Peyer's patch (tissue), 4 donors: ENCODE measurements around the gene LRGUK.

Experiments used
- POLR2A ChIP-seq, 2 donors: fragments of 450-650 bp; IDR thresholded peaks; one replicate each; pipeline ENCODE4 v1.5.1; 2017; ENCODE audit warnings: antibody characterized with exemption in 2 of 2, mild to moderate bottlenecking in 2 of 2, moderate library complexity in 2 of 2
- TF ChIP-seq, protein P1 (sequence below), 6 experiments: fragments of 450-650 bp in 4 of 6; fragments of 200-600 bp in 2 of 6; sonication (generic) in 1 of 6; IDR thresholded peaks; one replicate each; pipeline ENCODE4 v1.5.1; 2017 to 2019; ENCODE audit warnings: antibody characterized with exemption in 6 of 6, mild to moderate bottlenecking in 3 of 6, moderate library complexity in 1 of 6

DNA sequence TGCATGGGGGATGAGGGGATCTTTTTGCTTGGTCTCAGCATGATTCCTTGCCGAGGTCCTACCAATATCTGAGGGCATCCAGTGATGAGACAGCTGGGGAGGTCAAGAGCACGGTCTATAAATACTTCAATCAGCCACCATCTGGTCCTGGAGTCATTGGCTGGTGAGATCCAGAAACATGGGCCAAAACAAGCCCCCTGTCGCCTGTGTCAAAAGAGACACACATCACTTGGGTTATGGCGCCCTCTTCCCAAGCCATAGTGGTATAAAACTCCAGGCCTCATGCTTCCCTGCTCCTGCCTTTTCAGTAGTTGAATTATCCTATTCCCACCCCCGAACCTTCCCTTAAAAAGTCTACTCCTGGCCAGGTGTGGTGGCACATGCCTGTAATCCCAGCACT lies 128.7 kb downstream of the LRGUK start:
- TF ChIP-seq, protein P1, sequence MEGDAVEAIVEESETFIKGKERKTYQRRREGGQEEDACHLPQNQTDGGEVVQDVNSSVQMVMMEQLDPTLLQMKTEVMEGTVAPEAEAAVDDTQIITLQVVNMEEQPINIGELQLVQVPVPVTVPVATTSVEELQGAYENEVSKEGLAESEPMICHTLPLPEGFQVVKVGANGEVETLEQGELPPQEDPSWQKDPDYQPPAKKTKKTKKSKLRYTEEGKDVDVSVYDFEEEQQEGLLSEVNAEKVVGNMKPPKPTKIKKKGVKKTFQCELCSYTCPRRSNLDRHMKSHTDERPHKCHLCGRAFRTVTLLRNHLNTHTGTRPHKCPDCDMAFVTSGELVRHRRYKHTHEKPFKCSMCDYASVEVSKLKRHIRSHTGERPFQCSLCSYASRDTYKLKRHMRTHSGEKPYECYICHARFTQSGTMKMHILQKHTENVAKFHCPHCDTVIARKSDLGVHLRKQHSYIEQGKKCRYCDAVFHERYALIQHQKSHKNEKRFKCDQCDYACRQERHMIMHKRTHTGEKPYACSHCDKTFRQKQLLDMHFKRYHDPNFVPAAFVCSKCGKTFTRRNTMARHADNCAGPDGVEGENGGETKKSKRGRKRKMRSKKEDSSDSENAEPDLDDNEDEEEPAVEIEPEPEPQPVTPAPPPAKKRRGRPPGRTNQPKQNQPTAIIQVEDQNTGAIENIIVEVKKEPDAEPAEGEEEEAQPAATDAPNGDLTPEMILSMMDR (IDR thresholded peaks at IDR 0.05) = no peak
- no peak for TF ChIP-seq POLR2A (IDR thresholded peaks at IDR 0.05)
